ENCODE results near the gene TMEM203. TPM values are rescaled to one million over a fixed set of nuclear protein-coding genes. Genes with fewer than 3 reads are reported as not detected.

TMEM203 gene
- total and polyA plus RNA-seq, 2 of the 13 experiments (the other 11 are each of a cell fraction or from before 2014, with no cell fraction given), result 23.4 to 36.7 TPM

GRCh38 chr9:137205126-137206069, at the start of gene TMEM203, which contains the start of gene NDOR1 (continued):
- peak; percentile 62; the same call in 1 of the 2 replicates for TF ChIP-seq MEIS1 (CRISPR knock-in tag; IDR thresholded peaks at IDR 0.05; ENCODE audit: borderline replicate concordance)
- no peak for TF ChIP-seq ZNF512B (CRISPR knock-in tag; IDR thresholded peaks at IDR 0.05; ENCODE audit: borderline replicate concordance)
- TF ChIP-seq CBX1 (IDR thresholded peaks at IDR 0.05; ENCODE audit: low read depth), result no peak
- TF ChIP-seq IKZF4 (CRISPR knock-in tag; IDR thresholded peaks at IDR 0.05; ENCODE audit: borderline replicate concordance, low read depth, not compliant biosample characterization), result peak; percentile 44
- no peak for TF ChIP-seq ZNF841 (CRISPR knock-in tag; IDR thresholded peaks at IDR 0.05; ENCODE audit: borderline replicate concordance)
- TF ChIP-seq GTF2F1 (IDR thresholded peaks at IDR 0.05; ENCODE audit: low read length), result no peak
- no peak for TF ChIP-seq ZNF33A (CRISPR knock-in tag; IDR thresholded peaks at IDR 0.05; ENCODE audit: borderline replicate concordance)
- no peak for TF ChIP-seq ELF4 (CRISPR knock-in tag; IDR thresholded peaks at IDR 0.05; ENCODE audit: borderline replicate concordance)
- TF ChIP-seq KLF16 (CRISPR knock-in tag; IDR thresholded peaks at IDR 0.05), result peak in 1 of 2 experiments; percentile 81; a peak in 2 of 4 replicates
- no peak for TF ChIP-seq MBNL3 (CRISPR knock-in tag; conservative IDR thresholded peaks at IDR 0.05)
- TF ChIP-seq CERS6 (CRISPR knock-in tag; IDR thresholded peaks at IDR 0.05), result no peak
- TF ChIP-seq GLMP (CRISPR knock-in tag; IDR thresholded peaks at IDR 0.05; ENCODE audit: borderline replicate concordance), result no peak
- TF ChIP-seq RFXAP (CRISPR knock-in tag; IDR thresholded peaks at IDR 0.05; ENCODE audit: borderline replicate concordance), result peak; percentile 55; the same call in 1 of the 2 replicates
- no peak for TF ChIP-seq MTA3 (CRISPR knock-in tag; IDR thresholded peaks at IDR 0.05)
- peak; percentile 58; the same call in 1 of the 2 replicates for TF ChIP-seq SP5 (CRISPR knock-in tag; IDR thresholded peaks at IDR 0.05; ENCODE audit: borderline replicate concordance, low read depth)
- TF ChIP-seq NCOR1 (IDR thresholded peaks at IDR 0.05; ENCODE audit: borderline replicate concordance, low read length), result no peak
- peak; percentile 14; the same call in 1 of the 2 replicates for TF ChIP-seq FOSL2 (CRISPR knock-in tag; IDR thresholded peaks at IDR 0.05)
- no peak for TF ChIP-seq ZNF230 (CRISPR knock-in tag; IDR thresholded peaks at IDR 0.05)
- TF ChIP-seq HMGXB4 (CRISPR knock-in tag; IDR thresholded peaks at IDR 0.05; ENCODE audit: borderline replicate concordance in 1 of 2, low read depth in 1 of 2), result peak; percentile 69 to 73; a peak in 3 of 4 replicates
